HAP-1 (cell line): ENCODE measurements around the gene CASTOR2.
"Not testable (repeated sequence)": the region's sequence is repeated elsewhere in the genome, so short reads cannot be mapped to it uniquely, and the experiment has no call there.

ENCODE experiments used
- DNase-seq, 2 experiments: peaks; one replicate each; pipeline ENCODE4 v3.0.0-alpha.2; 2016 to 2020; ENCODE audit warnings: low spot score in 2 of 2
- H3K27me3 ChIP-seq: fragments of 250-450 bp; sonication (Bioruptor Pico); 2 replicates; pipeline ENCODE4 v1.5.1; 2020; ENCODE audit warnings: low read depth, mild to moderate bottlenecking, moderate library complexity
- H3K36me3 ChIP-seq: fragments of 250-450 bp; sonication (Bioruptor Pico); replicated peaks from 2 replicates; pipeline ENCODE4 v1.5.1; 2020; ENCODE audit warnings: mild to moderate bottlenecking
- H3K4me1 ChIP-seq: fragments of 250-450 bp; sonication (Bioruptor Pico); 2 replicates; pipeline ENCODE4 v1.5.1; 2020; ENCODE audit warnings: mild to moderate bottlenecking
- H3K4me3 ChIP-seq: fragments of 250-450 bp; sonication (Bioruptor Pico); 2 replicates; pipeline ENCODE4 v1.5.1; 2020; ENCODE audit warnings: mild to moderate bottlenecking, moderate library complexity
- H3K9me3 ChIP-seq: fragments of 250-450 bp; sonication (Bioruptor Pico); 2 replicates; pipeline ENCODE4 v1.5.1; 2020; ENCODE audit warnings: mild to moderate bottlenecking, moderate library complexity
- in situ Hi-C: fragments of 300-500 bp; cut with MboI; formaldehyde crosslinking; loops from 3 replicates; pipeline ENCODE4 v1.14.3; 2020; ENCODE audit warnings: low sequenced_read_pairs, inconsistent platforms, mixed read lengths

CASTOR2 gene

GRCh38 chr7:74966909-74967308 lies 2.4 kb downstream of the CASTOR2 start:
- H3K27me3 ChIP-seq, H3K36me3 ChIP-seq, DNase-seq, H3K4me3 ChIP-seq, H3K9me3 ChIP-seq, H3K4me1 ChIP-seq, in situ Hi-C loops: not testable (repeated sequence)

- in situ Hi-C loops, H3K9me3 ChIP-seq, DNase-seq, H3K4me3 ChIP-seq, H3K4me1 ChIP-seq, H3K27me3 ChIP-seq, H3K36me3 ChIP-seq: not testable (repeated sequence)
Measured at GRCh38 chr7:74971431-74971830, 6.9 kb downstream of the CASTOR2 start.

- H3K9me3 ChIP-seq, in situ Hi-C loops, H3K4me3 ChIP-seq, H3K4me1 ChIP-seq, H3K27me3 ChIP-seq, DNase-seq, H3K36me3 ChIP-seq: not testable (repeated sequence)
Measured at GRCh38 chr7:74972377-74972776, 7.9 kb downstream of the CASTOR2 start.

GRCh38 chr7:74975959-74976358 lies 11.5 kb downstream of the CASTOR2 start:
- H3K36me3 ChIP-seq, in situ Hi-C loops, H3K27me3 ChIP-seq, H3K4me1 ChIP-seq, H3K9me3 ChIP-seq, H3K4me3 ChIP-seq, DNase-seq: not testable (repeated sequence)

- H3K4me3 ChIP-seq, H3K9me3 ChIP-seq, H3K4me1 ChIP-seq, H3K27me3 ChIP-seq, DNase-seq, in situ Hi-C loops, H3K36me3 ChIP-seq: not testable (repeated sequence)
Measured at GRCh38 chr7:74977523-74977922, 13.0 kb downstream of the CASTOR2 start.

GRCh38 chr7:74988436-74988835 lies 23.9 kb downstream of the CASTOR2 start:
- H3K27me3 ChIP-seq, H3K4me3 ChIP-seq, DNase-seq, H3K36me3 ChIP-seq, H3K9me3 ChIP-seq, H3K4me1 ChIP-seq, in situ Hi-C loops: not testable (repeated sequence)

GRCh38 chr7:74993121-74993520 lies 28.6 kb downstream of the CASTOR2 start:
- in situ Hi-C loops = no loop called here
- Histone ChIP-seq H3K4me3 (no peak overlapping the region), H3K4me1 (peaks cover 7% of the 10 kb centered on the region), H3K36me3 (no peaks in the 10 kb centered on the region), H3K9me3 (no peaks in the 10 kb centered on the region), H3K27me3 (no peaks in the 10 kb centered on the region)
- DNase-seq = no peak

- H3K4me1 ChIP-seq, H3K9me3 ChIP-seq, H3K27me3 ChIP-seq, in situ Hi-C loops, DNase-seq, H3K4me3 ChIP-seq, H3K36me3 ChIP-seq: not testable (repeated sequence)
Measured at GRCh38 chr7:74994869-74995543, 30.5 kb downstream of the CASTOR2 start.

- H3K4me3 ChIP-seq, in situ Hi-C loops: not testable (repeated sequence)
Measured at GRCh38 chr7:74996361-74996760, 31.9 kb downstream of the CASTOR2 start.

GRCh38 chr7:74997811-74998210 lies 33.3 kb downstream of the CASTOR2 start:
- in situ Hi-C loops, H3K27me3 ChIP-seq, H3K4me3 ChIP-seq, H3K9me3 ChIP-seq, H3K4me1 ChIP-seq, H3K36me3 ChIP-seq, DNase-seq: not testable (repeated sequence)

More at GRCh38 chr7:74996361-74996760, 31.9 kb downstream of the CASTOR2 start:
- not testable (repeated sequence) for H3K4me1 ChIP-seq, H3K27me3 ChIP-seq, H3K9me3 ChIP-seq, DNase-seq, H3K36me3 ChIP-seq

- H3K36me3 ChIP-seq, DNase-seq, H3K4me1 ChIP-seq, H3K4me3 ChIP-seq, H3K9me3 ChIP-seq, in situ Hi-C loops, H3K27me3 ChIP-seq: not testable (repeated sequence)
Measured at GRCh38 chr7:75001356-75001755, 36.9 kb downstream of the CASTOR2 start.

GRCh38 chr7:75010036-75010435 lies 45.5 kb downstream of the CASTOR2 start:
- Histone ChIP-seq H3K9me3 (no peaks in the 10 kb centered on the region), H3K36me3 (no peaks in the 10 kb centered on the region), H3K4me1 (no peaks in the 10 kb centered on the region), H3K4me3 (no peak overlapping the region), H3K27me3 (no peaks in the 10 kb centered on the region)
- in situ Hi-C loops = no loop called here
- no peak for DNase-seq

GRCh38 chr7:75017832-75018231 lies 53.3 kb downstream of the CASTOR2 start:
- DNase-seq = no peak
- Histone ChIP-seq H3K4me1 (no peaks in the 10 kb centered on the region), H3K27me3 (no peaks in the 10 kb centered on the region), H3K36me3 (no peaks in the 10 kb centered on the region), H3K4me3 (no peak overlapping the region), H3K9me3 (no peaks in the 10 kb centered on the region)
- in situ Hi-C loops = no loop called here

- no peaks in the 10 kb centered on the region for H3K27me3 ChIP-seq
- H3K4me1 ChIP-seq = no peaks in the 10 kb centered on the region
- no peak overlapping the region for H3K4me3 ChIP-seq
- in situ Hi-C loops = no loop called here
- H3K36me3 ChIP-seq = no peaks in the 10 kb centered on the region
- DNase-seq = no peak
- no peaks in the 10 kb centered on the region for H3K9me3 ChIP-seq
Measured at GRCh38 chr7:75018570-75019364, 54.3 kb downstream of the CASTOR2 start.
